CD4-positive, alpha-beta T cell treated with Interleukin-10 for 1 hour (primary cell): Measurements from ENCODE around the gene ATXN1.

ENCODE experiments used
- DNase-seq: peaks from one replicate; pipeline ENCODE4 v3.0.0-alpha.2; 2020

ATXN1 gene

GRCh38 chr6:16696496-16696895 lies 64.8 kb downstream of the ATXN1 start:
- DNase-seq: no peak

- peak; percentile 56 for DNase-seq
Measured at GRCh38 chr6:16694781-16695578, 66.3 kb downstream of the ATXN1 start.

- DNase-seq: peak; percentile 39
Measured at GRCh38 chr6:16691324-16691723, 69.9 kb downstream of the ATXN1 start.

- no peak for DNase-seq
Measured at GRCh38 chr6:16690608-16691142, 70.6 kb downstream of the ATXN1 start.

DNA sequence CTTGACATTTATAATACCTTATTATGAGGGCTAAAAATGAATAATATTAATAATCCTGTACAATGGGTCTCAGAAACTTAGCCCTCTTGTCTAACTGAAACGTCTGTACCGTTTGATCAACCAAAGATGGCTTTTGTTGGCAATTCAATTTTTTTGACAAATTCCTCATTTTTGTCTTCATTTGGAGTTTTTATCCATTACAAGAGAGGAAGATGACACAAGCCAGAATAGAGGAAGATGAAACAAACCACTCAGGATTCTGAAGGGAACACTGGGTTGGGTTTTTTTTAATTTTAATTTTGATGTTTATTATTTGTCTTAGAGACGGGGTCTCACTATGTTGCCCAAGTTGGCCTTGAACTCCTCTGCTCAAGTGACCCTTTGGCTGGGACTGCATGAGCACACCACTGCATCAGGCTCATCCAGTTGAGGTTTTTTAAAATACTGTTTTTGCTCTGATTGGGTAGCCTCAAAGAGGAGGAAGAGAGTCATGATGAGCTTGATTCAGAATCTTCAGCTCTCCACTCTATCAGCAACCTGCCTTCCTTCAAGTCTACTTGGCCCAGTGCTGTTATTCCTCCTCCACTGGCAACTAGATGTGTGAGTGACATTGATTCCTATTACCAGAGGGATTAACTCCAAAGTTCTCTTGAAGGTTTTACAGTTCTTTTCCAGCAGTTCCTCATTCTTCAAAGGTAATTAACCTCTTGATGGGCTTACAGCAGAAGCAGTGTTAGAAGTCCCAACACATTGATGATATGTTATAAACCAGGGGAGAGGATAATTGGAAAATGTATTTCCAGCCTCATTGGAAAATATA lies 71.3 kb downstream of the ATXN1 start:
- DNase-seq: no peak

GRCh38 chr6:16688984-16689636 lies 72.2 kb downstream of the ATXN1 start:
- DNase-seq: no peak

- DNase-seq: no peak
Measured at GRCh38 chr6:16688436-16688835, 72.8 kb downstream of the ATXN1 start.

- no peak for DNase-seq
Measured at GRCh38 chr6:16687045-16687444, 74.2 kb downstream of the ATXN1 start.

- DNase-seq: peak; percentile 68
Measured at GRCh38 chr6:16684896-16685554, 76.2 kb downstream of the ATXN1 start.

- no peak for DNase-seq
Measured at GRCh38 chr6:16684195-16684689, 77.0 kb downstream of the ATXN1 start.

GRCh38 chr6:16683641-16684194 lies 77.5 kb downstream of the ATXN1 start:
- no peak for DNase-seq

DNA sequence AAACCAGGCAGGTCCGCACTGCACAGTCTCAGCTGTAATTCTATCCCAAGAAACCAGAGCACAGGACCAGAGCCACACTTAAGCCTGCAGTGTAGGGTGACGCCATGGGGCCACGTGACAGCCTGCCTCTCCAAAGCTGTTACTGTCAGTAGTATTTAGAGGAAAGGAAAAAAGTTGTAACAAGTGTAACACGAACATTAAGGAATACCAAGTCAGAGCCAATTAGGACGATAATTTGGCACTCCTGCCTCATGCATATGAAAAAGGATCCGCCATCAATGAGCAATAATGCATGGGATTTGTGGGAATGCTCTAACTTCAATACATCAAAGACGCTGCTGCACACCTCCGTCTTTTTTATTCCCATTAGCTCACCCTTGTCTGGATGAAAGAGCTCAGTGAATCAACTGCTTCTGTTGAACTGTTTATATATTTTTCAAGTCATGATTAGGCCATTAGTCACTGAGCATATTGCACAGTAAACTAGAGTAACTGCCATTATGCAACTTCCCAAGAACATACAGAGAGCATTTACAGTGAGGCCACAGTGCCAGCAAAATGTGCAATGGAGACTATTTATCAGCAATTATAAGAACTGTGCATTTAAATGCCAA lies 79.9 kb downstream of the ATXN1 start:
- no peak for DNase-seq

- no peak for DNase-seq
Measured at GRCh38 chr6:16679050-16679449, 82.2 kb downstream of the ATXN1 start.

- DNase-seq: no peak
Measured at GRCh38 chr6:16677458-16677857, 83.8 kb downstream of the ATXN1 start.

DNA sequence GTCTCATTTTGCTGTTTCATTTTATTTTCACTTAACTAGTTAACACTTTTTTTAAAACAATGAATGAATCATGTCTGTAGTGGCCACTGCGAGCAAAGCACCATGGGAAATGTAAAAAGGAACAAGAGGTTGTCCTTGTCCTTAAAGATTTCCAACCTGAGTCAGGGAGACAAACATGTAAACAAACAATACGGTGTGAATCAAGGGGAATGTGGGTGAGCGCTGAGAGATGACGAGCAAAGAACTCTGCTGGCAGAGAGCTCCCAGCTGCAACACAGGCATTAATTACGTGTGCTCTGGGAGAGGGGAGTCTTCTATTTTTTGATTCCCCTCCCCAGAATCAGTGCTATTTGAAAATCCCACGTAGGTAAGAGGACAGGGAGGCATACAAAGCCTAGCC lies 84.3 kb downstream of the ATXN1 start:
- no peak for DNase-seq

DNA sequence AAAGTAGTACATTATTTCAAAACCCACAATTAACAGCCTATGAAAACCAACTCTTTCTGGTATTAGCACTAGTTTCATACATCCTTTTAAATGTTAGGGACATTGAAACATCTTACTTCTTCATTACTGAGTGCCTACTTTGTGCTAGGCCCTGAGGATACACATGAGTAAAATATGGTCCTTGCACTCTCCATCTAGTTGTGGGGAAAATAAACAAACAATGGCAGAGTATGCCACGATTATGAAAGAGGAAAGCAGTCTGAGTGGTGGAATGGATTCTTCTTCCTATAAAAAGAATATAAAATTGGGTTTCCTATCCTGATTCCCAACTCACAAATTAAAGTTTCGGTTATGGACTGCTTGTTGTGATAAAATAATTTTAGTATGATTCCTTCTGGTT lies 84.9 kb downstream of the ATXN1 start:
- DNase-seq: no peak

DNA sequence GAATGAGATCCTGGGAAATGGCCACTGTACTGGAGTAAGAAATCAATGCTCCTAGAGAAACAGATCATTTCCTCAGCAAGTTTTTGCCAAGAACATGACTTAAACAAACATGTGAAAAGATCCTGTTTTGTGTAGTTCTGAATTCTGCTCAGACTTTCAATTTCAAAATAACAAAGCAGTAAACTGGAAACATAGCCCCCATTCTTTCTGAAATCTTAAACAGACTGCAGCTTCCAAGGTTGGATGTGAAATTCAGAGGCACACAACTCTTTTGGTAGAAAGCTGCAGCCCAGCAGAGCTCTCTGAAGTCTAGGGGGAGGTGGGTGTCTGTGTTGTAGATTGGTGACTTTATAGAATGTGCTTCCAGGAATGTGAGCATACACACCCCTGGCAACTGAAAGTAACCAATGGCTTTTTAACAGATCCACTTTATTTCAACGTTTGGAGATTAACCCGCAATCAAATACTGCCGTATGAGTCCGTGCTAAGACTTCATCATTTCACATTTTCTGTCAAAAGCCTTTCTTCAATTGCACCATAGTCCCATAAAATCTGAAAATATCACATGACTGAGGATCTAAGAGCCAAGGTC lies 86.4 kb downstream of the ATXN1 start:
- DNase-seq: no peak

- DNase-seq: no peak
Measured at GRCh38 chr6:16673011-16673797, 88.1 kb downstream of the ATXN1 start.

GRCh38 chr6:16671302-16672289 lies 89.7 kb downstream of the ATXN1 start:
- no peak for DNase-seq
